ENCODE measurements around the gene LIMS1. TPM values are rescaled to one million over a fixed set of nuclear protein-coding genes. Genes with fewer than 3 reads are reported as not detected.

Gene LIMS1
- total and polyA plus RNA-seq, 2 experiments from 2014 or later: 28.6 to 36.9 TPM

GRCh38 chr2:108602422-108602821, 68.2 kb downstream of the LIMS1 start:
- H3K79me2 ChIP-seq (replicated peaks; ENCODE audit: insufficient read depth): peaks cover 52% of the 10 kb centered on the region
- TF ChIP-seq JUNB (IDR thresholded peaks at IDR 0.05; ENCODE audit: unreplicated experiment): no peak

DNA sequence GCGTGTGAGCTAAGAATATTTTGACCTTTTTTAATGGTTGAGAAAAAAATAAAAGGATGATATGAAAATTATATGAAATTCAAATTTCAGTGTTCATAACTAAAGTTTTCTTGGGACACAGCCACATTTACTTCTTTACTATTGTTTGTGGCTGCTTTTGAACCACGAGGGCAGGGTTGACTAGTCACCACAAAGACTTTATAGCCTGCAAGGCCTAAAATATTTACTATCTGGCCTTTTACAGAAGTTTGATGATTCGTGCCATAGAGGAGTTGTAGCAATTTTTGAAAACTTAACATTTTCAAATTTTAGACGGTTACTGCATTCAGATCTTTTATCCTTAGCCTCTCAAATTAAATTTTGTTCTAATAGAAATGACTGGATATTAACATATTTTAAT, 69.9 kb downstream of the LIMS1 start:
- ATAC-seq (no peak), DNase-seq (ENCODE audit: low spot score) (no peak)
- H3K79me2 ChIP-seq (replicated peaks; ENCODE audit: insufficient read depth): peaks cover 48% of the 10 kb centered on the region
- H3K27ac Mint-ChIP-seq: no peak overlapping the region; the same call in 1 of the 2 replicates
- H3K36me3 Mint-ChIP-seq (ENCODE audit: low read depth): no peaks in the 10 kb centered on the region
- peaks cover 12% of the 10 kb centered on the region for H3K4me1 Mint-ChIP-seq
- peaks cover 9% of the 10 kb centered on the region for H3K4me1 ChIP-seq (ENCODE audit: insufficient read depth)
- H3K4me3 ChIP-seq: no peak overlapping the region
- peaks cover 14% of the 10 kb centered on the region for H4K20me1 ChIP-seq (replicated peaks; ENCODE audit: insufficient read depth)
- H2AFZ ChIP-seq: no peak overlapping the region
- no peaks in the 10 kb centered on the region for H3K27me3 ChIP-seq (ENCODE audit: insufficient read depth)
- H3K4me3 Mint-ChIP-seq: no peak overlapping the region
- no peaks in the 10 kb centered on the region; the same call in 2 of the 3 replicates for H3K9me3 Mint-ChIP-seq
- H3K27ac ChIP-seq (ENCODE audit: low read depth): no peak overlapping the region
- H3K9me2 ChIP-seq (ENCODE audit: insufficient read depth): no peaks in the 10 kb centered on the region
- no peaks in the 10 kb centered on the region for H3K36me3 ChIP-seq (ENCODE audit: insufficient read depth)
- no peaks in the 10 kb centered on the region for H3F3A ChIP-seq (replicated peaks; ENCODE audit: low read depth)
- H3K4me2 ChIP-seq: no peak overlapping the region
- H3K27me3 Mint-ChIP-seq (ENCODE audit: insufficient read depth, low read depth, poor library complexity): peaks cover 1% of the 10 kb centered on the region
- TF ChIP-seq STAT1 (IDR thresholded peaks at IDR 0.05; ENCODE audit: unreplicated experiment) (no peak), CREB1 (CRISPR knock-in tag; IDR thresholded peaks at IDR 0.05; ENCODE audit: low read depth) (no peak), ZNF331 (CRISPR knock-in tag; IDR thresholded peaks at IDR 0.05; ENCODE audit: low read depth) (no peak), NANOG (IDR thresholded peaks at IDR 0.05; ENCODE audit: borderline replicate concordance) (no peak), POLR2AphosphoS5 (IDR thresholded peaks at IDR 0.05; ENCODE audit: low read depth) (no peak), ZNF114 (CRISPR knock-in tag; IDR thresholded peaks at IDR 0.05) (no peak), EZH2 (IDR thresholded peaks at IDR 0.05; ENCODE audit: low read depth, unreplicated experiment) (no peak), EZH2phosphoT487 (IDR thresholded peaks at IDR 0.05; ENCODE audit: unreplicated experiment) (no peak), JUNB (IDR thresholded peaks at IDR 0.05; ENCODE audit: unreplicated experiment) (no peak)
- TF ChIP-seq, protein P1, sequence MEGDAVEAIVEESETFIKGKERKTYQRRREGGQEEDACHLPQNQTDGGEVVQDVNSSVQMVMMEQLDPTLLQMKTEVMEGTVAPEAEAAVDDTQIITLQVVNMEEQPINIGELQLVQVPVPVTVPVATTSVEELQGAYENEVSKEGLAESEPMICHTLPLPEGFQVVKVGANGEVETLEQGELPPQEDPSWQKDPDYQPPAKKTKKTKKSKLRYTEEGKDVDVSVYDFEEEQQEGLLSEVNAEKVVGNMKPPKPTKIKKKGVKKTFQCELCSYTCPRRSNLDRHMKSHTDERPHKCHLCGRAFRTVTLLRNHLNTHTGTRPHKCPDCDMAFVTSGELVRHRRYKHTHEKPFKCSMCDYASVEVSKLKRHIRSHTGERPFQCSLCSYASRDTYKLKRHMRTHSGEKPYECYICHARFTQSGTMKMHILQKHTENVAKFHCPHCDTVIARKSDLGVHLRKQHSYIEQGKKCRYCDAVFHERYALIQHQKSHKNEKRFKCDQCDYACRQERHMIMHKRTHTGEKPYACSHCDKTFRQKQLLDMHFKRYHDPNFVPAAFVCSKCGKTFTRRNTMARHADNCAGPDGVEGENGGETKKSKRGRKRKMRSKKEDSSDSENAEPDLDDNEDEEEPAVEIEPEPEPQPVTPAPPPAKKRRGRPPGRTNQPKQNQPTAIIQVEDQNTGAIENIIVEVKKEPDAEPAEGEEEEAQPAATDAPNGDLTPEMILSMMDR (conservative IDR thresholded peaks at IDR 0.05; ENCODE audit: low read depth in 2 of 2): no peak
- TF ChIP-seq, protein P2, sequence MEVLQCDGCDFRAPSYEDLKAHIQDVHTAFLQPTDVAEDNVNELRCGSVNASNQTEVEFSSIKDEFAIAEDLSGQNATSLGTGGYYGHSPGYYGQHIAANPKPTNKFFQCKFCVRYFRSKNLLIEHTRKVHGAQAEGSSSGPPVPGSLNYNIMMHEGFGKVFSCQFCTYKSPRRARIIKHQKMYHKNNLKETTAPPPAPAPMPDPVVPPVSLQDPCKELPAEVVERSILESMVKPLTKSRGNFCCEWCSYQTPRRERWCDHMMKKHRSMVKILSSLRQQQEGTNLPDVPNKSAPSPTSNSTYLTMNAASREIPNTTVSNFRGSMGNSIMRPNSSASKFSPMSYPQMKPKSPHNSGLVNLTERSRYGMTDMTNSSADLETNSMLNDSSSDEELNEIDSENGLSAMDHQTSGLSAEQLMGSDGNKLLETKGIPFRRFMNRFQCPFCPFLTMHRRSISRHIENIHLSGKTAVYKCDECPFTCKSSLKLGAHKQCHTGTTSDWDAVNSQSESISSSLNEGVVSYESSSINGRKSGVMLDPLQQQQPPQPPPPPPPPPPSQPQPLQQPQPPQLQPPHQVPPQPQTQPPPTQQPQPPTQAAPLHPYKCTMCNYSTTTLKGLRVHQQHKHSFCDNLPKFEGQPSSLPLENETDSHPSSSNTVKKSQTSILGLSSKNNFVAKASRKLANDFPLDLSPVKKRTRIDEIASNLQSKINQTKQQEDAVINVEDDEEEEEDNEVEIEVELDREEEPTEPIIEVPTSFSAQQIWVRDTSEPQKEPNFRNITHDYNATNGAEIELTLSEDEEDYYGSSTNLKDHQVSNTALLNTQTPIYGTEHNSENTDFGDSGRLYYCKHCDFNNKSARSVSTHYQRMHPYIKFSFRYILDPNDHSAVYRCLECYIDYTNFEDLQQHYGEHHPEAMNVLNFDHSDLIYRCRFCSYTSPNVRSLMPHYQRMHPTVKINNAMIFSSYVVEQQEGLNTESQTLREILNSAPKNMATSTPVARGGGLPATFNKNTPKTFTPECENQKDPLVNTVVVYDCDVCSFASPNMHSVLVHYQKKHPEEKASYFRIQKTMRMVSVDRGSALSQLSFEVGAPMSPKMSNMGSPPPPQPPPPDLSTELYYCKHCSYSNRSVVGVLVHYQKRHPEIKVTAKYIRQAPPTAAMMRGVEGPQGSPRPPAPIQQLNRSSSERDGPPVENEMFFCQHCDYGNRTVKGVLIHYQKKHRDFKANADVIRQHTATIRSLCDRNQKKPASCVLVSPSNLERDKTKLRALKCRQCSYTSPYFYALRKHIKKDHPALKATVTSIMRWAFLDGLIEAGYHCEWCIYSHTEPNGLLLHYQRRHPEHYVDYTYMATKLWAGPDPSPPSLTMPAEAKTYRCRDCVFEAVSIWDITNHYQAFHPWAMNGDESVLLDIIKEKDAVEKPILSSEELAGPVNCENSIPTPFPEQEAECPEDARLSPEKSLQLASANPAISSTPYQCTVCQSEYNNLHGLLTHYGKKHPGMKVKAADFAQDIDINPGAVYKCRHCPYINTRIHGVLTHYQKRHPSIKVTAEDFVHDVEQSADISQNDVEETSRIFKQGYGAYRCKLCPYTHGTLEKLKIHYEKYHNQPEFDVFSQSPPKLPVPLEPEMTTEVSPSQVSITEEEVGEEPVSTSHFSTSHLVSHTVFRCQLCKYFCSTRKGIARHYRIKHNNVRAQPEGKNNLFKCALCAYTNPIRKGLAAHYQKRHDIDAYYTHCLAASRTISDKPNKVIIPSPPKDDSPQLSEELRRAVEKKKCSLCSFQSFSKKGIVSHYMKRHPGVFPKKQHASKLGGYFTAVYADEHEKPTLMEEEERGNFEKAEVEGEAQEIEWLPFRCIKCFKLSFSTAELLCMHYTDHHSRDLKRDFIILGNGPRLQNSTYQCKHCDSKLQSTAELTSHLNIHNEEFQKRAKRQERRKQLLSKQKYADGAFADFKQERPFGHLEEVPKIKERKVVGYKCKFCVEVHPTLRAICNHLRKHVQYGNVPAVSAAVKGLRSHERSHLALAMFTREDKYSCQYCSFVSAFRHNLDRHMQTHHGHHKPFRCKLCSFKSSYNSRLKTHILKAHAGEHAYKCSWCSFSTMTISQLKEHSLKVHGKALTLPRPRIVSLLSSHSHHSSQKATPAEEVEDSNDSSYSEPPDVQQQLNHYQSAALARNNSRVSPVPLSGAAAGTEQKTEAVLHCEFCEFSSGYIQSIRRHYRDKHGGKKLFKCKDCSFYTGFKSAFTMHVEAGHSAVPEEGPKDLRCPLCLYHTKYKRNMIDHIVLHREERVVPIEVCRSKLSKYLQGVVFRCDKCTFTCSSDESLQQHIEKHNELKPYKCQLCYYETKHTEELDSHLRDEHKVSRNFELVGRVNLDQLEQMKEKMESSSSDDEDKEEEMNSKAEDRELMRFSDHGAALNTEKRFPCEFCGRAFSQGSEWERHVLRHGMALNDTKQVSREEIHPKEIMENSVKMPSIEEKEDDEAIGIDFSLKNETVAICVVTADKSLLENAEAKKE (CRISPR knock-in tag; IDR thresholded peaks at IDR 0.05): no peak

More at GRCh38 chr2:108602422-108602821, 68.2 kb downstream of the LIMS1 start:
- no peak overlapping the region for H3K4me3 ChIP-seq
- H3K4me1 ChIP-seq (ENCODE audit: insufficient read depth): peaks cover 6% of the 10 kb centered on the region
- H3K4me2 ChIP-seq: no peak overlapping the region
- H3K36me3 ChIP-seq (ENCODE audit: insufficient read depth): no peaks in the 10 kb centered on the region
- no peaks in the 10 kb centered on the region for H3F3A ChIP-seq (replicated peaks; ENCODE audit: low read depth)
- Mint-ChIP-seq H3K4me1 (peaks cover 6% of the 10 kb centered on the region; the same call in 2 of the 3 replicates), H3K27ac (no peak overlapping the region), H3K36me3 (ENCODE audit: low read depth) (no peaks in the 10 kb centered on the region), H3K27me3 (ENCODE audit: insufficient read depth, low read depth, poor library complexity) (peaks cover 1% of the 10 kb centered on the region), H3K4me3 (no peak overlapping the region), H3K9me3 (no peaks in the 10 kb centered on the region; the same call in 2 of the 3 replicates)
- peaks cover 14% of the 10 kb centered on the region for H4K20me1 ChIP-seq (replicated peaks; ENCODE audit: insufficient read depth)
- H2AFZ ChIP-seq: no peak overlapping the region
- no peak for DNase-seq (ENCODE audit: low spot score)
- no peak for ATAC-seq
- H3K27ac ChIP-seq (ENCODE audit: low read depth): no peak overlapping the region
- H3K9me2 ChIP-seq (ENCODE audit: insufficient read depth): no peaks in the 10 kb centered on the region
- H3K27me3 ChIP-seq (ENCODE audit: insufficient read depth): no peaks in the 10 kb centered on the region

Data from GM23338 (cell line).